AG09319 (cell line): ENCODE results near the gene TEKT3.

Source experiments
- DNase-seq: peaks from one replicate; pipeline ENCODE4 v3.0.0-alpha.2; 2010; ENCODE audit warnings: low read depth; ENCODE audit errors: extremely low read depth
- TF ChIP-seq, protein P1 (sequence below): IDR thresholded peaks from 2 replicates; pipeline ENCODE4 v1.5.1; 2011; ENCODE audit warnings: low read depth, mild to moderate bottlenecking, inconsistent platforms, low read length, moderate library complexity

TEKT3 gene

DNA sequence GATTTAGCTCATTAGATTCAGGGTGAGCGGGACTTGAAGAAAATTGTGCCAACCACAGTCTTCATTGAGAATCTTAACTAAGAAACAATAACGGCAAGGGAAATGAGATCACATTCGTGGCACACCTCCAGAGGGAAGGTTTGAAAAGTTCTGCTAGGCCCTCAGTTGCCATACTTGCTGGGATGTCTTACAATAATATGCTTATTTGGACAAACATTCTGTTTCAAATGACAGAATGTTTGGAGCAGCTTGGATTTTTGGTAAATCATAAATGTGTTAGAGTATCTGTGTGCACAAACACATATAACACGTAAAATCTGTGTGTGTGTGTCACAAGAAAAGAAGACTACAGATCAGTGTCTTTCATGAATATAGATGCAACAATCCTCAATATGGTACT, 24.6 kb upstream of the TEKT3 start:
- TF ChIP-seq, protein P1, sequence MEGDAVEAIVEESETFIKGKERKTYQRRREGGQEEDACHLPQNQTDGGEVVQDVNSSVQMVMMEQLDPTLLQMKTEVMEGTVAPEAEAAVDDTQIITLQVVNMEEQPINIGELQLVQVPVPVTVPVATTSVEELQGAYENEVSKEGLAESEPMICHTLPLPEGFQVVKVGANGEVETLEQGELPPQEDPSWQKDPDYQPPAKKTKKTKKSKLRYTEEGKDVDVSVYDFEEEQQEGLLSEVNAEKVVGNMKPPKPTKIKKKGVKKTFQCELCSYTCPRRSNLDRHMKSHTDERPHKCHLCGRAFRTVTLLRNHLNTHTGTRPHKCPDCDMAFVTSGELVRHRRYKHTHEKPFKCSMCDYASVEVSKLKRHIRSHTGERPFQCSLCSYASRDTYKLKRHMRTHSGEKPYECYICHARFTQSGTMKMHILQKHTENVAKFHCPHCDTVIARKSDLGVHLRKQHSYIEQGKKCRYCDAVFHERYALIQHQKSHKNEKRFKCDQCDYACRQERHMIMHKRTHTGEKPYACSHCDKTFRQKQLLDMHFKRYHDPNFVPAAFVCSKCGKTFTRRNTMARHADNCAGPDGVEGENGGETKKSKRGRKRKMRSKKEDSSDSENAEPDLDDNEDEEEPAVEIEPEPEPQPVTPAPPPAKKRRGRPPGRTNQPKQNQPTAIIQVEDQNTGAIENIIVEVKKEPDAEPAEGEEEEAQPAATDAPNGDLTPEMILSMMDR = no peak
- DNase-seq = no peak

DNA sequence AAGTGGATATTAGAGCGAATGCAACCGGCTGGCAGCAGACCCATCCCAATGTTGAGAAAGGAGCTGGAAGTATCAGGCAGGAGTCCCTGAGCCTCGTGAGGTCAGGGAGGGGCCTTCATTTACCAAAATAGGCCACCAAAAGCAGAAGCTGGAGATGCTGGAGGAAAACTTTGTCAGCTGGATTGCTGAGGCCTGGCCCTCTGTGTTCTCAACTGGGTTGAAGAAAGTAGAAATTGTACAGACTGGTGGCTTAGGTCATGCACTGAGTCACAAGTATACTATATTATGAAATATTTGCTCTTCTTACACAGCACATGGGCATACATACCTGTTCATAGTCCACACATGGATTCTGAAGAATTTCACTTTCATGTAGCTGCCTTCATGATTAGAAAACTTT, 23.2 kb upstream of the TEKT3 start:
- TF ChIP-seq, protein P1 = no peak
- DNase-seq = no peak

DNA sequence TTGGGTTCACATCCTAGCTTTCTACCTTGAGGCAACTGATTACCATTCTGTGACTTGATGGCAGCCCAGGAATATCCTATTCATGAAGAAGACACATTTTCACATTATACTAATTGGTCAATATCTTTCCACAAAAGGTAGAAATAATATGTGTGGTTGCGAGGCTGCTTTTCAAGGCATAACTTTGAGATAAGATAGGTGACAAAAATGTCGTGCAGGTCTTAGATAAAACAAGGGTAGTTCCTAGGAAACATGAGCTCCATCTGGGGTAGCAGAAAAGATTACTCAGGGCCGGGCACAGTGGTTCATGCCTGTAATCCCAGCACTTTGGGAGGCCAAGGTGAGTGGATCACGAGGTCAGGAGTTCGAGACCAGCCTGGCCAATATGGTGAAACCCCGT, 22.3 kb upstream of the TEKT3 start:
- no peak for DNase-seq
- TF ChIP-seq, protein P1 = no peak

DNA sequence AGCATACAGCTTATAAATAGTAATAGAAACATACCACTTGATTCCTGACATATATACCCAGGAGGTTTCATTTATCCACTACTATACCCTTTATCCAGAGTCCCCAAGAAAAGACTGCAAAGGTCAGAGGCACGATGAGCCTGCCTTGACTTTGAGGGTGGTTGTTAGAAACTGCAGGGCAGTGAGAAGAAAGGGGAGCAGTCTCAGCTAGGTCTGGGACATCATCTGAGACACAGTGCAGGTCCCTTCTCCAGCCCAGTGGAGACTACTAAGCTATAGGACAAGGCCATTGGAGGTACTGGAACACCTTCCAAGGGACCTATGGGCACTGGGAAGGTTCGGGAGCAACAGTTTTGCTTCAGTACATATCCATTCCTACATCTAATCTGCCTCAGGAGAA, 20.2 kb upstream of the TEKT3 start:
- DNase-seq = no peak
- TF ChIP-seq, protein P1 = no peak

DNA sequence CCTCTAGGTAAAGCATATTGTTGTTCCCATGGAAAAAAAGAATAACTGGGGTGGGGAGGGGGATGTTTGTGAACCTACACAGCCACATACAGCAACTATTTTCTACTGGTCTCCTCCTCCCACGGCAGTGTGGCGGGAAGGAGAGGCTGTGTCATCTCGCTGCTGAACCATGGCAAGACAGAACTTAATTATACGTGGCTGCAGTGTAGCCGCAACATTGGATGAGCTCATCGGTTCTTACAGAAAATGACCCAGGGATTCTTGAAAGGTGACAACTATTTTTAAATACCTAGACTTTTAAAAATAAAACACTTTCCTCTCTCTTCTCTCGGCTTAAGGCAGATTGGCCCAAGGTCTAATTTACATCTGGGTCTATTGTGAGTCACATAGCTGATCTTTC, 19.8 kb upstream of the TEKT3 start:
- TF ChIP-seq, protein P1 = no peak

DNA sequence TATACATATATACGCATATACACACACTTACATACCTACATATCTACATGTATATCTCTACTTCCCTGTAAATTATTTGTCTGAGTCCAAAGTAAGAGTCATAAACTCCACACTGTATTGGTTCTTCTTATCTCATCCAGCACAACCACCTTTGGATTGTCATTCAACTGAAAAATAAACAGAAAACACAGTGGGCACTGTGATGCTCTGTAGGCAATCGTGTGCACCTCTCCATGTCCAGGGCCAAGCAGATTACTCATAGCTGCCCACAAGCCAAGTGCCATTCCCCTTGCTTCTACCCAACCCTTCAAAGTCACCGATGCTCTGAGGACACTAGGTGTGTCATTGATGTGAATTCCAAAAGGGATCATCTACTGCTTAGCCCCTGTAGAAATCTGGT, 12.9 kb upstream of the TEKT3 start:
- TF ChIP-seq, protein P1 = no peak

More for the DNA sequence above, 19.8 kb upstream of the TEKT3 start:
- DNase-seq = no peak

DNA sequence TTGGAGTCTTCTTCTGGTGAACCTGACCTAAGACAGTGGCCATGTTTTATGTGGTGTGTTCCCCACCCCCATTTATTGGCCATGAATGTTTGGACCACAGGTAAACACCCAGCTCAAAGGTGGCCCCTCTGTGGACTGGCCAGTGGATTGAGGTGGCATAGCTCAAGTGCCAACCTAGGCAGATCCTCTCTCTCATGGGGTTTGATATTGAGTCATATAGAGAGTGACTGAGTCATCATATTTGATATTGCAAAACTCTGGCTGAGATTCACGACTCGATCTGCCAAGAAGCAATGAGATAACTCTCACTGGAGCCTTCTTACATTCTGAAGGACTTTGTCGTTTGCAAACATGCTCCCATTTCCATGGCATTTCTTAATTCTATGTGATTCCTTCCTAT, 10.5 kb upstream of the TEKT3 start:
- DNase-seq = peak; percentile 56
- TF ChIP-seq, protein P1 = no peak

More for the DNA sequence above, 12.9 kb upstream of the TEKT3 start:
- DNase-seq = no peak
